ENCODE results near the gene LPAR3.
"Not testable (repeated sequence)": the region's sequence is repeated elsewhere in the genome, so short reads cannot be mapped to it uniquely, and the experiment has no call there.

LPAR3 gene

DNA sequence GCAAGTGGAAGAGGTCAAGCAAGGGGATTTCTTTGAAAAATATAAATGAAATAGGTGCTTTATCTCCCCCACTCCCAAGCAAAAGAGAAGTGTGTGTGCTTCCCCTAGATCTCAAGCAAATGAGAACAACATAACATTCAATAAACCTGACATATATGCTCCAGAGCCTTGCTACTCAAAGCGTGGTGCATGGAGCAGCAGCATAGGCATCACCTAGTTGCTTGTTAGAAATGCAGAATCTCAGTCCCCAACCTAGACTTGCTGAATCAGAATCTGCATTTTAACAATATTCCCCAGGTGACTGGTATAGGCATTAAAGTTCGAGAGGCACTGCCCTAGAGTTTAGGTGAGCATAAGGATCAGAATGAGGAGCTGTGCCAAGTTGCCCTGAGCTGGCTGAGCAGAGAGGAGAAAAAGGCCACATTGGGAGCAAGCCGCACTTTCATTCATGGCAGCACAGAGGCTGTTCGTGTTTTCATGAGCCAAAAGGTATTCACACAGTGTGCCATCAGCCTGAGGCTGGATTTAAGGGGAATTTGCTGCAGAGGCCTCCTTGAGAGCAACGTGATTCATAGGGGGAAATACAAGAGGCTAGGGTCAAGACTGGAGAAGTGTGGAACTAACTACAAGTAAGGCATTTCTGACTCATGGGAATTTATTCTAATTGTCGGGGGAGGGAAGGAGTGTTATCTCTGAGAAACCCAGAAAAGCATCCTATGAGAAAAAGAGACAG lies 14.3 kb upstream of the LPAR3 start:
- DNase-seq, result no peak

DNA sequence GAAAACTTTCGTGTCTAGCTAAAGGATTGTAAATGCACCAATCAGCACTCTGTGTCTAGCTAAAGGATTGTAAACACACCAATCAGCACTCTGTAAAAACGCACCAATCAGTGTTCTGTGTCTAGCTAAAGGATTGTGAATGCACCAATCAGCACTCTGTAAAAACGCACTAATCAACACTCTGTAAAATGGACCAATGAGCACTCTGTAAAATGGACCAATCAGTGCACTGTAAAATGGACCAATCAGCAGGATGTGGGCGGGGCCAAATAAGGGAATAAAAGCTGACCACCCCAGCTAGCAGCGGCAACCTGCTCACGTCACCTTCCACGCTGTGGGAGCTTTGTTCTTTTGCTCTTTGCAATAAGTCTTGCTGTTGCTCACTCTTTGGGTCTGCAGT lies 9.7 kb upstream of the LPAR3 start:
- not testable (repeated sequence) for DNase-seq

DNA sequence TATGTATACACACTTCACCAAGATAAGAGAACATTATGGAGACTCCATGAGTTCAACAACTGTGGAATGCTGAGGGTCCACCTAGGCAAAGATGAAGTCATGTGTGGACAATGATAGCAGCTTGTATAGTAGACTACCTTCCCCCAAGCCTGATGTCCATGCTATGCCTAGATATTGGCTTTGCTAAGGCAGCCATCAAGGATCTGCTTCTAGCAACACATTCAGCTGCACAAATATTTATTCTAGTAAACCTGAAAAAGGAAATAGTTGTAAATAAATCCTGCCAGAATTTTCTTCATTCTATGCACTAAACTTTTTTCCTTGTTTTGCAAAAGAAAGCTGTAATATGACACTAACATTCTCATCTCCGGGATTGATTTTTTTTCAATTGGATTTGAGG lies 7.0 kb upstream of the LPAR3 start:
- DNase-seq, result no peak

DNA sequence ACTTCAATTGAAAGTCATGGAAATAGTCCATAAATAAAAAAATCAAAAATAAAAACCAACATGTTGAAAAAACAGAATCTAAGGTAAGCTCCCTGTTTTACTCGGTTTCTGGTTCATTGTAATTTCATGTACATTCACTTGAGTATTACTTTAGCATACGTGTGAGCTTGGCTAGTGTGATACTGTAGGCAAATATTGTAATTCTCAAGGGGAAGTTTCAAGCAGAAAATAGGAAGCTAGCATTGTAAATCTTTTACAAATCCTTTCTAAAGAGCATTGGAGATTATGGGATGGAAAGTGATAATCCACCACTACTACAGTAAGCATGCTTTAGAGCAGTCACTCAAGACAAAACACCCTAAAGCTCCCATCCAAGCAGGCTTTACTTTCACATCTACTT lies 3.3 kb upstream of the LPAR3 start:
- DNase-seq, result no peak

DNA sequence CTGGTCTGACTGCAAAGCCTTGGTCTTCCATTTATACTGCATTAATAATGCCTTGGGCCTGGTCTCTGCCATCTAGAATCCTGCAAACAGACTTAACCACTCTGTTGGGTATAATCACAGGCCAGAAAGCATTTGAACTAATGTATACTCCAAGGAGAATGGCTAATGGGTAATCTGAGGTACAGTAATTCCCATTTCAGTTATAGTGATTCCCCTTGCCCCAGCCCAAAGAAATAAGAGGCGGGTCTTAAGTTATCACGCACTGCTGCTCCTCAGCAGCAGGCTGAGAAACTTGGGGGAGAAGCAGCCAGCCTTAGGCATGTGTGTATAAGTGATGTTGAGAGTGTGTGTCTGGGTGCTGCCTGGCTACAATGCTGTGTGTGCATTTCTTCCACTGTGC lies 2.4 kb downstream of the LPAR3 start:
- no peak for DNase-seq

DNA sequence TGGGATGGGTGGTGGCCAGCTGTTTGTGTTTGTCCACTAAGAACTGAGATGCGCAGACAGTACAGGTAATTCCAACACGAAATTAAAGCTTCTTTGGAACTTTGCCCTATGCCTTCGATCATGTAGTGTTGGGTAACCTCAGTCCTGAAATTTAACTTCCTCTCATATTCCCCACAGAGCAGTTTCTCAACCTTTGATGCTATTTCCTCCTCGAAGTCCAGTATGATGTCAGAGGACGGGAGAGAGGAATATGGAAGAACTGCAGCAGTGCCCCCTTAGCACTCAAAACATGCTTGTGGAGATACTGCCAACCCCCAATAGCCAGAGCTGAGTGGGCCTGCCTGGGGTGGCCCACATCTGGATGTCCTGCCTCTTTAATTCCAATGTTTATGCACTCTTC lies 3.6 kb downstream of the LPAR3 start:
- DNase-seq, result no peak

DNA sequence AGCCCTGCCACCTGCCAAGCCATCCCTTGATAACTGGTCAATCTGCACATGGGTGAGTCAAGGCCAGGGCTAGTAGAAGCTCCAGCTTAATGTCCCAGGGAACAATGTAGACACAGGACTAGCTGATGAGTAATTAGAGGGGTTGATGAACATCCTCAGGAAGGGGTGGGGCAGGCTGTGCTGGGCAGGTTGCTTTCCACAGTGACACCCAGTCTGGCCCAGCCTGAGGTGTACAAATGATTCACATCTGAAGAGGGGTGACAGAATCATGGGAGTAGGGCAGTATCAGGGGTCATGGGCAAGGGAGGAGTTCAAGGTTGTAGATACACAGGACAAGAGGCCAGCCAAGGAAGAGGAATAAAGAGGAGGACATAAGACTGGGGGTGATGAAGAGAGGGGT lies 4.3 kb downstream of the LPAR3 start:
- no peak for DNase-seq

DNA sequence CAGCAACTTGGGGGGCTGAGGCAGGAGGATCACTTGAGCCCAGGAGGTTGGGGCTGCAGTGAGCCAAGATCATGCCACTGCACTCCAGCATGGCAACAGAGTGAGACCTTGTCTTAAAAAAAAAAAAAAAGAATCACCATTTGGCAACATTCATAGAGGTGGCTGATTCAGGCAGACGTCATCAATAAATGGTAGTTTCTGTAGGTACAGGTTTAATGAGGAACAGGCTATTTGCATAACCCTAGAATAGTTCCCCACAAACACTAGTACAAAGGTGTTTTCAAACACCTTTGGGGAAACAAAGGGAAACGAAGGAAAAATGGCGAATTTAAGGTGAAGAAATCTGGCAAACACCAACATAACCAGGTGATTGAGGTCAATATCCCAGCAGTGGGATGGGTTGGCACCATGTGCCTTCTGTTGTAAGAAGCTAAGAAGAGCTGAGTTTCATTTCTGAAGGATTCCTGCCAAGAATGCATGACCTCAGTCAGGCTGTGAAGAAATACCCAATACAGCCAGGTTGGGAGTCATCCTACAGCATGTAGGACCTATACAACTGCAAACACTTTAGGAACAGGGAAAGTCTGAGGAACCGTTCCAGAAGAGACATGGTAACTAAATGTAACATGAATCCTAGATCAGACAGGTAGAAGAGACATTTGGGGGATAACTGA lies 5.6 kb downstream of the LPAR3 start:
- DNase-seq, result no peak

DNA sequence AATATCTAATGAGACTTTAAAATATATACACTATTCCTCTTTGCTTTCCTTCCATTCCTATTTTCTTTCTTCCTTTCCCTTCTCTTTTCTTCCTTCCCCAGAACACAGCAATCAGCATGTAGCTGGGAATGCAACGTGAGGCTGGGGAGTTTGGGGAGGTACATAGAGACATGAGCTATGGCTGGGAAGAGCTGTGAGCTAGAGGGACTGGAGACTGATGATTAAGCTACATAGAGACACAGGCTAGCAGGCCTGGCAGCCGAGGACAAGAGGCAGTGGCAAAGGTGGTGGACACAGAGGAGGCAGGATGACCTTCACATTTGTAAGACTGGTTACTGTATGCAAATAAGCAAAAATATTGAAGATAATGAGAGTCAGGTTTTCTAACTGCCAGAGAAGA lies 7.5 kb downstream of the LPAR3 start:
- DNase-seq, result no peak

DNA sequence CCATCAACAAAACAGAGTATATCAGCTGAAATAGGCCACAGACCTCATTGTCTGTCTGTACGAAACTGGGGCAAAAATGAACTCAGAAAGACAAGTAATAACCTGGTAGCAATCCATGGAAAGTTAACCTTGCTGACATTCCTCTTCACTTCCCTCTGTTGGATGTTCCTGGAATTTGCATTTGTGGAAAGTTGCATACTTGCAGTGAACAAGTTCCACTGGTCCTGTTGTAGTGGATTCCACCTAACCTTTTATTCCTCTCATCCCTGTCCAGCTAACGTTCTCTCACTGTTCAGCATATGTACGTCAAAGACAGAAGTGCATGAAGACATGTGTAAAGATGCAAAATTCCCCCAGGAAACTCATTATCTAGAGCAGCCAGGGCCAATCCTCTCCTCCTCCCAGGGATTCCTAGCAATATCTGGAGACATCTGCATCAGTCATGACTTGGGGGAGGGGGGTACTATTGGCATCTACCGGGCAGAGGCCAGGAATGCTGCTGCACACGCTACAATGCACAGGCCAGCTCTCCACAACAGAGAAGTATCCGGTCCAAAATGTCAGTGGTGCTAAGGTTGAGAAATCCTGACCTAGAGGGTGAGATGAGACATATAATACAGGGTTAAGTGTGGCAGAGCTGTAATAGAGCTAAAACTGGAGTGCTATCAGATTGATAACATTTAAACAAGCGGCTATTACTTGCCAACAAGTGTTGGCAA lies 8.2 kb downstream of the LPAR3 start:
- DNase-seq, result no peak

DNA sequence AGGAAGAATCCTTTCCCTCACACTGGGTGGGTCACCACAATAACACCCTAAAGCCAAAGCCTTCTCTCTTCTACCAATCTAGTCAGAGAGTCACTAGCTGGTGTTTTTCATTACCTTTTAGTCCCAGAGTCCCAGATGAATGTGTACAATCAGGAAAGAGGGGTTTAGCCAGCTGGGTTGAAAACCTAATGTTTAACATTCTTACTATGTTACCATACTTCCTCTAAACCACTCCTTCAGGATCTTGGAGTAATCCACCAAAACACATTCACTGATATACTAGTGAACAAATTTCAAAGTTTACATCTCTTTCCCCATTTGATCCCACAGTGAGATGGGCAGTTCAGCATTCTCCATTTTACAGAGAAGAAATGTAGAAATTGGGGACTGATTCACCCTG lies 9.7 kb downstream of the LPAR3 start:
- DNase-seq, result no peak

DNA sequence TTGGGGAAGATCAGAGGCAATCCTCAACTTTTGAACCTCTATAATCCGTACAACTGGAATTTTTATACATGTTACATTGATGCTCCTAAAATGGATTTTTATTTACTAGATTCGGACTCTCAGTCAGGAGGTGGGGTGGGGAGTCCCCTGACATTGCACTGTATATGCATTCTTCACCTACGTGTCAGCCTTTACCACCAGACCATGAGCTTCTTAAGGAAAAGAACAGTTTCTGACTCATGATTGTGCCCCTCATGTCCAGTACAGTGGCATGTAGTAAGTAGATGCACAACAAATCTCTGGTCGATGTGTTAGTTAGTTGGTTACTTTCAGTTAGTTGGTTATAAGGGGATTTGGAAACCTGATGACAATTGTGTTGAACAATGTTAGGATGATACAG lies 15.4 kb downstream of the LPAR3 start:
- no peak for DNase-seq

DNA sequence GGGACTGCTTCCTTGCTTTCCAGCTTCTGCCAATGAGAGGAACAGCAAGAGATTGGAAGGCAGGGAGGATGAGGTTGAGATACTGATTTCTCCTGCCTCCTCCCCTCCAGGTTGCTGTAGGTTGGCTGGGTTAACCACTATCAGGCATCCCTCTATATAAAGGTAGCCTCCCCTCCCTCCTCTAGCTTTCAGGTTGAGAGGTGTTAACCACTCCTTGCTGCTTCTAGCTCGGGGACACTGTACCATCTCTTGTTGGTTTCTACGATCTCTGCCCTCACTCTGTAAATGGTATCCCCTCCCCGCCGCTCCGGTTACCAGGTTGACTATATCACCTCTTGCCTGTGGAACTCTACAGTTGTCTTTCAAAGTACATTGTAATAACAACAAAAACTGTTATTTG lies 16.7 kb downstream of the LPAR3 start:
- DNase-seq, result no peak

DNA sequence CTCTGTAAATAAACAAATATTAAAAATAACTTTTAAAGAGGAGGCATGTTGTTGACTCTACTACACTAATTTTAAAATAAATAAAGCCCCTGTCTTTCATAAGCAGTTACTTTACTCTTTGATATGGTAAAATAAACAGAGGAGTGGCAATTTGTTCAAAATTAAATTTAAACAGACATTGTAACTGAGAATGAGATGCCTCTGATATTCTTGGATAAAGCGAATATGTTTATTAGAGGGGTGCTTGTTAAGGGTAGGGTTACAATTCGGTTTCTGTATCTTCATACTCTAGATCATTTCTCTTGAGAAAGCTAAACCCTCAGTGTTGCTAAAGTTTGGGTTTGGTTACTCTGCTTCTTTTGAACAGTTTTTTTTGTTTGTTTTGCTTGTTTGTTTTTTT lies 19.6 kb downstream of the LPAR3 start:
- no peak for DNase-seq

DNA sequence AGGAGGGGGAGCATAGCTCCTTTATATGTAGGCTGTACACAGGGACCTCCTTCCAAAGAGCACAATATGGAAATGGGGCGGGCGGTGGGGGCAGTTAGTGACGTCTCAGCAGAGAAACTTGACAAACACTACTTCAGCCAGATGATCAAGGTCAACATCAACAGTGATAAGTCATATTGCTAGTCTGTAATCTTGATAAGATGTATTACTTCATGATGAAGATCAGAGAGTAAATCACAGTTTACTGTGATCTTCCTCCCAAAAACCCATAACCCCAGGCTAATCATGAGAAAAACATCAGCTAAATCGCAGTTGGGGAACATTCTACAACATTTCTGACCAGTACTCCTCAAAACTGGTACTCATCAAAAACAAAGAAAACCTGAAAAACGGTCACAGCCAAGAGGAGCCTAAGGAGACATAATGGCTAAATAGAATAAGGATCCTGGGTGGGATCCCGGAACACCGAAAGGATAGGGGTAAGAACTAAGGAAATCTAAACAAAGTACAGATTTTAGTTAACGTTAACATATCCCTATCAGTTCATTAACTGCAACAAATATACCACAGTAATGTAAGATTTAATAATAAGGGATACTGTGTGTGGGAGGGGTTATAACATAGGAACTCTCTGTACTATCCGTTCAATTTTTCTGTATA lies 20.2 kb downstream of the LPAR3 start:
- no peak for DNase-seq

DNA sequence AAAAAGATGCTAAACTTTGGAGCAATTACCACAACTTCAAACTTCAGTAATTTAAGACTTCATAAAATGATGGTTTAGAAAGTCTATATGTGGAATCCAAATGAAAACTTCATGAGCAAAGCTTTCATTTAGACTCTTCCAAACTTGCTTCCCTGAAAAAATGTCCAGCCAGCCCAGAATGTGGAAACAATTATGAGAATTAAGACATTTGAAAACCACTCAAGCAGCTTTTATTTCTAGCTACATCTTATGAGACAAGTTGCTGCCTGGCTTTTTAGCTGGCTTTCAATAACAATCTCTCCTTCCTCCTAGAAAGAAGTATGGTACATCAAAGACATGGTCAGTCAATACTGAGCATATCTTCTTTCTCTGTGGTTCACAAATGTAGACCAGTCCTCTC lies 21.8 kb downstream of the LPAR3 start:
- DNase-seq, result no peak

DNA sequence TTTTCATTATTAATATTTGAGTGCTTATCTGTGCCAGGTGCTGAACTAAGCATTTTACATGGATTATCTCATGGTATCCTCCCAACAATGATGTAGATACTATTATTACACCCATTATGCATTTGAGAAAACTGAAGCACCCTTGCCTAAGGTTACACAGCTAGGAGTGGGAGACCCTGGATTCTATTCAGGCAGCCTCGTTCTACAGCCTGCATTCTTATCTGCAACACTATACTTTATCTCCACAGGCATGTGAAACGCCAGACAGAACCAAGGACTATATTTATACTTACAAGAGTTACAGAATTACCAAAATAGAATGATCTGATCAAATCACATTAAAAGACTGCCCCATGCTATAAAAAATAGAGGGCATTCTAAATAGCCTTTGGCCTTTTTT lies 22.4 kb downstream of the LPAR3 start:
- no peak for DNase-seq

DNA sequence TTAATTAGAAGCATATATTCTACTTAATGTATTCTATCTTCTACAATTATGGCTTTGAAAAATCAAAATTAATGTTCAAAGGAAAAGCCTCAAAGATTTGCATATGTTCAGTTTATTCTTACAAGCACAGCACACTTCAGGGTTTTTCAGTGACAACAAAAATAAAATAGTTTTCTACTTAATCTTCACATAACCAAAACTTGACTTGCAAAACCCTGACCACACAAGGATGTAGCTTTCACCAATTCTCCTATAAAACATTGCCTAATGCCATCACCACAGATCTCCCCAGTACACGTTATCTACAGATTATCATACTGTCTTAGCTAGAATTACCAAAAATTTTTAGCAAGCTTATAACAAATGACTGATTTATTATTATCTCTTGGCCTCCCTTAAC lies 23.3 kb downstream of the LPAR3 start:
- DNase-seq, result no peak

DNA sequence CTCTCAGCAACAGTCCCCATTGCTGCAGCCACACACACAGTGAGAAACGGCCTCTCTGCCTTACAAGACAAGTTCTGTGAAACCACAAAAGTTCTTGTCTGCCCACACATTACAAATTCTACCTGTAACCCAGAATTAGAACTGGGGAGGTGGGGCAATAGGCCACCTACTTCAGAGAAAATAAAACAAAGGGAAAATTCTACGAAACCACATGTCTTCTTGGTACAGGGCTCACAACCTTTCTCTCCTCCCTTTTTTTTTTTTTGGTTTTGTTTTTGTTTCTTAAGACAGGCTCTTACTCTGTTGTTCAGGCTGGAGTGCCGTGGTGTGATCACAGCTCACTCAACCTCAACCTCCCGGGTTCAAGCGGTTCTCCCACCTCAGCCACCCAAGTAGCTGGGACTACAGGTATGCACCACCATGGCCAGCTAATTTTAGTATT lies 30.2 kb downstream of the LPAR3 start:
- no peak for DNase-seq

DNA sequence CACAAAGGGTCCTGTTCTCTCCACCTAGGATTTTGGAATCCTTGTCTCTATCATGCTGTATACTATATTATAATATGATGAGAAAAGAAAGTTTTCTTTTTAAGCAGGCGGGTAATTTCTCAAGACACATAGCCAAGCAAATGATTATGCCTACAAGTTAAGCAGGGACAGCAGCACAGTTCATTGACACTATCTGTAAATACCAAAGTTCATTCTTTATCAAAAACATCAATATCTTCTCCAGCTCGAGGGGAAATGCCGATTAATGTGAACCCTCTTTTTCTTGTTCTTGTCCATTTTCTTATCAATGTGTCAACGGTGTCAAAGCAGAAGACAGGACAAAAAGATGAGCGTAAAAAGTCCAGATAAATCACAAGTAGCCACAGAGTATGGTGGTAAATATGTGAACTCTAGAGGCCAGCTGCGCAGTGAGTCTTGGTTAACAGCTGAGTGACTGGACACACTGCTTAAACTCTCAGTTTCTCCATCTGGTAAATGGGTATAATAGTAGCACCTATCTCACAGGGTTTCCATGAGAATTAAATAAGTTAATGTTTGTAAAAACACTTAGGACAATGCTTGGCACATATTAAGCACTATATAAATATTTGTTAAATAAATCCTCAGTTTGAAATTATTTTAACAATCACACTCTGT lies 30.9 kb downstream of the LPAR3 start:
- DNase-seq, result no peak

DNA sequence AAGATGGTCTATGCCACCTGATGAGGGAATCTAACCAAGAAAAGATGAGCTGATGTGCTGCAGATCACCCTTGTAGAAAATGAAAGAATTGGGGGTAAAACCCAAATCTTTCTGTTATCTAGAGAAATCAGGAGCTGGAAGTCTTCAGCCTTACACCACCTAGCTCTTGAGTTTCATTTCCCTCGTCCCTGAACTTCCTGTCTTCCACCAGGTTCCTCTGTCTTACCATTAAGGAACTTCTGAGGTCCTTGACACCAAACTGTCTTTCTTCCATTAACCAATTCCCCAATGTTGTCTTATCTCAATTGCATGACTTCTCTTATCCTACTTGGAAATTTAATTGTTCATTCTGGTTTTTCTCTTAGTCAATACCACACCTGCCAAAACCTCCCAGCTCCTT lies 31.5 kb downstream of the LPAR3 start:
- DNase-seq, result no peak

DNA sequence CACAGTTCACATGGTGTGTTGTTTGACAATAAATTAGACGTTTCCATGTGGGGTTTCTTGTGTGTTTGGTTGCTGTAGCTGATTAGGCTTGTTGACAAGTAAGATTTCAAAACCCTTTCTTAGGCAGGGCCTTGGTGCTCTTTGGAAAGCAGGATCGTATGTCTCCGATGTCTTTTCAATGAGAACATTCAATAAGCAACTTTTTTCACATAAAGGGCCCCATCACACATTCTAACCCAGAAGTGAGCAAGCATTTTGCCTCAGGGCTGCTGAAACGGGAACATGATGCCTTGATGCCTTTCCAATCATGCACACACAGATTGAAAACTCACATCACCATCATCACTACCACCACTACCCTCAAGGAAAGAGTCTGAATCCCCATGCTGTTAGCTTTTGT lies 33.1 kb downstream of the LPAR3 start:
- DNase-seq, result no peak
